Thymus (tissue), 11 donors: ENCODE data around the gene TNF. TPM values are rescaled to one million over a fixed set of nuclear protein-coding genes. Genes with fewer than 3 reads are reported as not detected.

Experiments
- DNase-seq, 9 donors: peaks; one replicate each; pipeline ENCODE4 v3.0.0-alpha.2; 2013; ENCODE audit warnings: low spot score in 9 of 9, low read depth in 6 of 9, missing footprints in 1 of 9
- H3K27ac ChIP-seq, 2 donors: one replicate each; pipeline ENCODE4 v1.5.1; 2013; ENCODE audit warnings: control low read depth in 1 of 2, low read depth in 1 of 2, low read length in 1 of 2, mild to moderate bottlenecking in 1 of 2, moderate library complexity in 1 of 2
- H3K27me3 ChIP-seq, 2 donors: one replicate each; pipeline ENCODE4 v1.5.1; 2013; ENCODE audit warnings: low read length in 1 of 2; ENCODE audit not compliant: control insufficient read depth in 2 of 2, insufficient read depth in 1 of 2
- H3K36me3 ChIP-seq, 2 donors: one replicate each; pipeline ENCODE4 v1.5.1; 2013; ENCODE audit warnings: low read length in 1 of 2, mild to moderate bottlenecking in 1 of 2, moderate library complexity in 1 of 2; ENCODE audit not compliant: control insufficient read depth in 2 of 2, insufficient read depth in 2 of 2
- H3K4me1 ChIP-seq, 2 donors: one replicate each; pipeline ENCODE4 v1.5.1; 2013; ENCODE audit warnings: low read length in 2 of 2; ENCODE audit not compliant: control insufficient read depth in 2 of 2, insufficient read depth in 2 of 2
- H3K4me3 ChIP-seq, 2 donors: one replicate each; pipeline ENCODE4 v1.5.1; 2013; ENCODE audit warnings: low read length in 2 of 2, control low read depth in 1 of 2, mild to moderate bottlenecking in 1 of 2
- H3K9me3 ChIP-seq, 2 donors: one replicate each; pipeline ENCODE4 v1.5.1; 2013; ENCODE audit warnings: low read length in 1 of 2, mild to moderate bottlenecking in 1 of 2; ENCODE audit not compliant: control insufficient read depth in 2 of 2, insufficient read depth in 1 of 2
- WGBS: extraction: QIAGEN DNeasy Blood & Tissue Kit; methylation state at CpG from one replicate; pipeline ENCODE4 v1.1.7; 2013; 5-methylcytosine and 5-hydroxymethylcytosine counted together
- polyA plus RNA-seq: library from polyadenylated mRNA; stranded (reverse); fragments of 200-250 nt; gene quantifications from one replicate; pipeline ENCODE4 v1.2.3, GENCODE V29; 2013
- total RNA-seq: library from RNA; stranded (reverse); fragments of 120-200 nt; gene quantifications from one replicate; pipeline ENCODE4 v1.2.4, GENCODE V29; 2013
- donor health status: healthy.

TNF gene
- total and polyA plus RNA-seq, 2 donors = 1.4 to 3.5 TPM

GRCh38 chr6:31559958-31560696, 15.2 kb upstream of the TNF start:
- DNase-seq = peak in 4 of 9 donors; percentile 44 to 78 (median 56)
- H3K4me1 ChIP-seq = peaks cover 43 to 61% of the 10 kb centered on the region in 2 donors
- 21% methylated on average over 7 of the region's 7 CpGs for WGBS
- H3K27me3 ChIP-seq = no peaks in the 10 kb centered on the region
- no peak overlapping the region for H3K4me3 ChIP-seq
- peaks cover 7 to 23% of the 10 kb centered on the region in 2 donors for H3K36me3 ChIP-seq
- peak overlapping the region; percentile 61 to 85 for H3K27ac ChIP-seq
- no peaks in the 10 kb centered on the region for H3K9me3 ChIP-seq

GRCh38 chr6:31560697-31561058, 14.7 kb upstream of the TNF start:
- H3K27me3 ChIP-seq = no peaks in the 10 kb centered on the region
- no peaks in the 10 kb centered on the region for H3K9me3 ChIP-seq
- peaks cover 43 to 59% of the 10 kb centered on the region in 2 donors for H3K4me1 ChIP-seq
- no peak overlapping the region for H3K27ac ChIP-seq
- H3K4me3 ChIP-seq = no peak overlapping the region
- peaks cover 7 to 23% of the 10 kb centered on the region in 2 donors for H3K36me3 ChIP-seq
- DNase-seq = no peak

GRCh38 chr6:31567531-31568370, 7.6 kb upstream of the TNF start:
- Histone ChIP-seq H3K36me3 (peaks cover 0 to 2% of the 10 kb centered on the region in 2 donors), H3K4me3 (no peak overlapping the region), H3K27me3 (no peaks in the 10 kb centered on the region), H3K4me1 (peaks cover 13 to 48% of the 10 kb centered on the region in 2 donors), H3K27ac (peak overlapping the region in 1 of 2 donors; percentile 41), H3K9me3 (peaks cover 0 to 3% of the 10 kb centered on the region in 2 donors)
- WGBS = 79% methylated on average over 9 of the region's 9 CpGs
- DNase-seq = peak in 1 of 9 donors; percentile 41

- Histone ChIP-seq H3K9me3 (peaks cover 0 to 3% of the 10 kb centered on the region in 2 donors), H3K4me3 (no peak overlapping the region), H3K27ac (peak overlapping the region in 1 of 2 donors; percentile 41), H3K36me3 (no peaks in the 10 kb centered on the region), H3K4me1 (peaks cover 14 to 56% of the 10 kb centered on the region in 2 donors), H3K27me3 (no peaks in the 10 kb centered on the region)
- WGBS = 24% methylated on average over 3 of the region's 3 CpGs
- peak in 3 of 9 donors; percentile 54 to 77 (median 62) for DNase-seq
These were observed 6.8 kb upstream of the TNF start for GRCh38 chr6:31568537-31568961.

DNA sequence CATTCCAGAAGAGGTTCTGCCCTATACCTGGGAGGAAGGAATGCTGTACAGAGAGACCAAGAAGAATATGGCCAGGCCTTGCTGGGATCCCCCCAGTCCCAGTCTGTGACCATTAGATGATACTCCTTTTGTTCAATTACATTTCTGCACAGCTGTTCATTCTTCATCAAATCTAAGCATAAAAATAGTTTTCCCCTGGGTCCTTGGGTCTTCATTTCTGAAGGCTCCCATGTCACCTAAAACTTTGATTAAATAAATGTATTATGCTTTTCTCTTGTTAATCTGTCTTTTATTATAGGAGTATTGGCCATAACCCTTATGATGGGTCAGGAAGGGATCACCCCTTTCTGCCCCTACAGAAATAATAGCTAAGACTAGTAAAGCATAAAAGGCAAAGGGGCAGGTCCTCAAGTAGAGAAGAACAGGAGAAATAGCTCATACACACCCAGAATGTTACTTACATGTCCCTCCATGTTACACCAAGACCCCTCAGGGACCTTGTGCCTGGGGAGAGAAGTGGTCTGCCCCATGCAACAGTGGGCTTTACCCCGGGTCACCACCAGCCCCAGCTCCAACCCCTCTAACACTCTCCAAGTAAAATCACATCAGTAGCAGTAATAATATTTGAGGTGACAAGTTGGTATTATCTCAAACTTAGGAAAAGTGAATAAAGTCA, 5.4 kb upstream of the TNF start:
- no peaks in the 10 kb centered on the region for H3K27me3 ChIP-seq
- H3K36me3 ChIP-seq = no peaks in the 10 kb centered on the region
- H3K4me1 ChIP-seq = peaks cover 14 to 71% of the 10 kb centered on the region in 2 donors
- 98% methylated on average over 1 of the region's 1 CpG for WGBS
- H3K4me3 ChIP-seq = no peak overlapping the region
- peaks cover 0 to 3% of the 10 kb centered on the region in 2 donors for H3K9me3 ChIP-seq
- no peak for DNase-seq
- no peak overlapping the region for H3K27ac ChIP-seq

GRCh38 chr6:31572041-31572911, 3.1 kb upstream of the TNF start, which contains the start of gene LTA:
LTA (plus strand) TSS chr6:31572289; CDS start chr6:31572743, 454 bp downstream.
- Histone ChIP-seq H3K27ac (peak within 1 kb of the TSS; percentile 61 to 91), H3K4me3 (peak within 1 kb of the TSS; percentile 12 to 46)
- peak in 3 of 9 donors; percentile 51 to 84 (median 67) for DNase-seq

GRCh38 chr6:31573239-31574105, 1.9 kb upstream of the TNF start:
- WGBS = 98% methylated on average over 9 of the region's 9 CpGs
- no peaks in the 10 kb centered on the region for H3K27me3 ChIP-seq
- H3K4me3 ChIP-seq = no peak overlapping the region
- H3K9me3 ChIP-seq = peaks cover 0 to 3% of the 10 kb centered on the region in 2 donors
- peaks cover 0 to 9% of the 10 kb centered on the region in 2 donors for H3K36me3 ChIP-seq
- peaks cover 17 to 90% of the 10 kb centered on the region in 2 donors for H3K4me1 ChIP-seq
- H3K27ac ChIP-seq = no peak overlapping the region
- no peak for DNase-seq

More at GRCh38 chr6:31572041-31572911, 3.1 kb upstream of the TNF start, which contains the start of gene LTA:
- H3K9me3 ChIP-seq = peaks cover 0 to 3% of the 10 kb centered on the region in 2 donors
- peaks cover 19 to 90% of the 10 kb centered on the region in 2 donors for H3K4me1 ChIP-seq
- no peaks in the 10 kb centered on the region for H3K27me3 ChIP-seq
- peaks cover 0 to 4% of the 10 kb centered on the region in 2 donors for H3K36me3 ChIP-seq
- 56% methylated on average over 27 of the region's 27 CpGs for WGBS
